IPS DF 19.7 (cell line): ENCODE measurements around the gene DIDO1.
"Not testable (repeated sequence)": the region's sequence is repeated elsewhere in the genome, so short reads cannot be mapped to it uniquely, and the experiment has no call there.

ENCODE experiments used
- DNase-seq: peaks from one replicate; pipeline ENCODE4 v3.0.0-alpha.2; 2013; ENCODE audit warnings: low read depth, low spot score

Gene DIDO1

GRCh38 chr20:62855120-62855519 is 71.2 kb downstream of the DIDO1 start:
- DNase-seq = no peak

- no peak for DNase-seq
Measured at GRCh38 chr20:62854121-62854520, 72.2 kb downstream of the DIDO1 start.

GRCh38 chr20:62853304-62853703 is 73.0 kb downstream of the DIDO1 start:
- DNase-seq = not testable (repeated sequence)

- DNase-seq = no peak
Measured at GRCh38 chr20:62852841-62853240, 73.5 kb downstream of the DIDO1 start.

GRCh38 chr20:62852196-62852595 is 74.1 kb downstream of the DIDO1 start:
- DNase-seq = no peak

GRCh38 chr20:62850333-62850974 is 75.9 kb downstream of the DIDO1 start:
- no peak for DNase-seq

GRCh38 chr20:62849431-62849830 is 76.9 kb downstream of the DIDO1 start:
- no peak for DNase-seq

GRCh38 chr20:62848917-62849316 is 77.4 kb downstream of the DIDO1 start:
- DNase-seq = not testable (repeated sequence)

GRCh38 chr20:62846166-62846890 is 80.0 kb downstream of the DIDO1 start:
- DNase-seq = no peak

GRCh38 chr20:62845416-62846160 is 80.7 kb downstream of the DIDO1 start:
- no peak for DNase-seq

- DNase-seq = no peak
Measured at GRCh38 chr20:62844182-62844581, 82.1 kb downstream of the DIDO1 start.

GRCh38 chr20:62843656-62844055 is 82.6 kb downstream of the DIDO1 start:
- DNase-seq = no peak

GRCh38 chr20:62841705-62842212 is 84.5 kb downstream of the DIDO1 start:
- DNase-seq = no peak

GRCh38 chr20:62840244-62841197 is 85.8 kb downstream of the DIDO1 start:
- DNase-seq = no peak

GRCh38 chr20:62839816-62840215 is 86.5 kb downstream of the DIDO1 start:
- DNase-seq = no peak

GRCh38 chr20:62839261-62839660 is 87.0 kb downstream of the DIDO1 start:
- no peak for DNase-seq

- no peak for DNase-seq
Measured at GRCh38 chr20:62838128-62838891, 88.0 kb downstream of the DIDO1 start.

GRCh38 chr20:62837790-62838127 is 88.5 kb downstream of the DIDO1 start:
- DNase-seq = no peak

- no peak for DNase-seq
Measured at GRCh38 chr20:62836967-62837490, 89.3 kb downstream of the DIDO1 start.
